GM21825 (cell line): ENCODE data around the gene ZC3H12C.
"Not testable (repeated sequence)": the region's sequence is repeated elsewhere in the genome, so short reads cannot be mapped to it uniquely, and the experiment has no call there.

Experiments
- ATAC-seq: cut with Tn5 transposase; IDR thresholded peaks from one replicate; pipeline ENCODE4 v1.9.1; 2021; ENCODE audit warnings: mild to moderate bottlenecking, moderate library complexity; ENCODE audit not compliant: unreplicated experiment

The ZC3H12C gene

GRCh38 chr11:110176366-110177085 is 83.3 kb downstream of the ZC3H12C start:
- ATAC-seq: no peak

- no peak for ATAC-seq
Measured at GRCh38 chr11:110177086-110177456, 83.9 kb downstream of the ZC3H12C start.

- ATAC-seq: no peak
Measured at GRCh38 chr11:110179064-110179463, 85.9 kb downstream of the ZC3H12C start.

- ATAC-seq: no peak
Measured at GRCh38 chr11:110182886-110183285, 89.7 kb downstream of the ZC3H12C start.

GRCh38 chr11:110184456-110184855 is 91.3 kb downstream of the ZC3H12C start:
- ATAC-seq: no peak

GRCh38 chr11:110185121-110185591 is 92.0 kb downstream of the ZC3H12C start:
- no peak for ATAC-seq

GRCh38 chr11:110185599-110185998 is 92.4 kb downstream of the ZC3H12C start:
- ATAC-seq: no peak

GRCh38 chr11:110186456-110186855 is 93.3 kb downstream of the ZC3H12C start:
- no peak for ATAC-seq

GRCh38 chr11:110186867-110187266 is 93.7 kb downstream of the ZC3H12C start:
- ATAC-seq: no peak

GRCh38 chr11:110187731-110188130 is 94.5 kb downstream of the ZC3H12C start:
- ATAC-seq: no peak

- no peak for ATAC-seq
Measured at GRCh38 chr11:110190885-110191284, 97.7 kb downstream of the ZC3H12C start.

- ATAC-seq: peak; percentile 69
Measured at GRCh38 chr11:110192604-110193282, 99.6 kb downstream of the ZC3H12C start.

- not testable (repeated sequence) for ATAC-seq
Measured at GRCh38 chr11:110194211-110194766, 101.1 kb downstream of the ZC3H12C start.

GRCh38 chr11:110196241-110196754 is 103.1 kb downstream of the ZC3H12C start:
- no peak for ATAC-seq

GRCh38 chr11:110196884-110197420 is 103.8 kb downstream of the ZC3H12C start:
- ATAC-seq: no peak

GRCh38 chr11:110198031-110198729 is 105.0 kb downstream of the ZC3H12C start:
- no peak for ATAC-seq

- no peak for ATAC-seq
Measured at GRCh38 chr11:110199184-110199981, 106.2 kb downstream of the ZC3H12C start.

- ATAC-seq: no peak
Measured at GRCh38 chr11:110200241-110200640, 107.0 kb downstream of the ZC3H12C start.

- no peak for ATAC-seq
Measured at GRCh38 chr11:110200836-110201235, 107.6 kb downstream of the ZC3H12C start.

GRCh38 chr11:110207123-110207522 is 113.9 kb downstream of the ZC3H12C start:
- no peak for ATAC-seq
